ENCODE measurements around the gene LURAP1L. TPM values are rescaled to one million over a fixed set of nuclear protein-coding genes. Genes with fewer than 3 reads are reported as not detected.

The LURAP1L gene
- polyA plus RNA-seq, 2 of the 4 experiments (the other 2 are of a cell fraction) = 24.4 to 61.4 TPM

GRCh38 chr9:12818431-12819000, 43.7 kb downstream of the LURAP1L start (continued):
- no peak for TF ChIP-seq NR3C1 (IDR thresholded peaks at IDR 0.05)
- 0 out of 3 replicates have a peak, but pooled peaks have one; percentile 17 for TF ChIP-seq SMC3 (IDR thresholded peaks at IDR 0.05)
- 0 out of 2 replicates have a peak, but pooled peaks have one; percentile 14 for TF ChIP-seq JUNB (IDR thresholded peaks at IDR 0.05)
- peak; percentile 65; the same call in 1 of the 2 replicates for TF ChIP-seq ZSCAN20 (CRISPR knock-in tag; IDR thresholded peaks at IDR 0.05)
- no peak for TF ChIP-seq POLR2A (IDR thresholded peaks at IDR 0.05; ENCODE audit: low read length)
- TF ChIP-seq HOXA7 (CRISPR knock-in tag; IDR thresholded peaks at IDR 0.05) = peak; percentile 24; the same call in 1 of the 2 replicates
- no peak for TF ChIP-seq ZC3H11A (IDR thresholded peaks at IDR 0.05)
- TF ChIP-seq CBX8 (IDR thresholded peaks at IDR 0.05) = no peak
- TF ChIP-seq EHMT2 (IDR thresholded peaks at IDR 0.05; ENCODE audit: low read depth) = no peak

- FAIRE-seq (peak; percentile 39), DNase-seq (ENCODE audit: low read depth in 1 of 2, low spot score in 1 of 2) (peak in 1 of 2 experiments; percentile 70), ATAC-seq (no peak)
- CTCF ChIA-PET = interaction anchor here (0.7 to 7.1 kb wide), 10 partner anchors 9 to 94 kb away, joined by 3 to 98 read pairs (median 4); partner anchors contain the start of gene LURAP1L
- Histone ChIP-seq H3K27ac (peak overlapping the region; percentile 93 to 94), H3K4me3 (no peak overlapping the region), H3K4me2 (peak overlapping the region; percentile 83; the same call in 2 of the 3 replicates), H3K4me1 (peaks cover 53% of the 10 kb centered on the region), H3K9me3 (no peaks in the 10 kb centered on the region)
- WGBS (ENCODE audit: missing lambda C conversion rate) = 82% methylated on average over 9 of the region's 9 CpGs
- peak; percentile 30 for TF ChIP-seq CTCF (IDR thresholded peaks at IDR 0.05)
- TF ChIP-seq JUN (IDR thresholded peaks at IDR 0.05) = 0 out of 5 replicates have a peak, but pooled peaks of 1 of the 2 experiments have one; percentile 20
- TF ChIP-seq FOSB (CRISPR knock-in tag; IDR thresholded peaks at IDR 0.05) = no peak
- TF ChIP-seq RAD21 (conservative IDR thresholded peaks at IDR 0.05 in 1 of 2, IDR thresholded peaks at IDR 0.05 in 1 of 2) = peak; percentile 14 to 42; a peak in 2 of 5 replicates
- no peak for TF ChIP-seq ZC3H11A (IDR thresholded peaks at IDR 0.05)
- TF ChIP-seq RCOR1 (IDR thresholded peaks at IDR 0.05; ENCODE audit: low read depth, low read length) = no peak
- TF ChIP-seq NPAS2 (CRISPR knock-in tag; IDR thresholded peaks at IDR 0.05; ENCODE audit: borderline replicate concordance) = no peak
- no peak for TF ChIP-seq TFCP2L1 (CRISPR knock-in tag; IDR thresholded peaks at IDR 0.05)
- POLR2A ChIA-PET = interaction anchor here (0.6 kb wide), 1 partner anchor 36 kb away, joined by 3 read pairs; no protein-coding TSS in a partner anchor
Measured at GRCh38 chr9:12819436-12820185, 44.8 kb downstream of the LURAP1L start.

- DNase-seq (ENCODE audit: low read depth in 1 of 2, low spot score in 1 of 2) = no peak
- ATAC-seq = no peak
- ChIA-PET POLR2A (no interaction called here), CTCF (no interaction called here)
- WGBS (ENCODE audit: missing lambda C conversion rate) = 94% methylated on average over 2 of the region's 2 CpGs
- no peaks in the 10 kb centered on the region for H3K9me3 ChIP-seq
- H3K4me3 ChIP-seq = no peak overlapping the region
- H3K4me2 ChIP-seq = no peak overlapping the region
- H3K4me1 ChIP-seq = peaks cover 28% of the 10 kb centered on the region
- no peak overlapping the region for H3K27ac ChIP-seq
- peak; percentile 13 for FAIRE-seq
- TF ChIP-seq JUNB (IDR thresholded peaks at IDR 0.05) (no peak), MAX (IDR thresholded peaks at IDR 0.05) (no peak), SMC3 (IDR thresholded peaks at IDR 0.05) (no peak), CTCF (IDR thresholded peaks at IDR 0.05) (no peak), PBX3 (IDR thresholded peaks at IDR 0.05) (no peak), HEYL (CRISPR knock-in tag; IDR thresholded peaks at IDR 0.05) (no peak), RNF2 (IDR thresholded peaks at IDR 0.05; ENCODE audit: borderline replicate concordance, low read depth) (no peak), JUN (IDR thresholded peaks at IDR 0.05) (no peak), PHF8 (IDR thresholded peaks at IDR 0.05; ENCODE audit: borderline replicate concordance, low read depth) (no peak), REST (IDR thresholded peaks at IDR 0.05) (no peak), POLR2A (IDR thresholded peaks at IDR 0.05; ENCODE audit: low read length) (no peak), CHD4 (IDR thresholded peaks at IDR 0.05; ENCODE audit: borderline replicate concordance) (no peak), NPAS2 (CRISPR knock-in tag; IDR thresholded peaks at IDR 0.05; ENCODE audit: borderline replicate concordance) (no peak), HDAC2 (IDR thresholded peaks at IDR 0.05) (no peak)
Measured at GRCh38 chr9:12822111-12822510, 47.3 kb downstream of the LURAP1L start.
